Kidney (tissue), 14 donors: Measurements from ENCODE around the gene LIPA. TPM values are rescaled to one million over a fixed set of nuclear protein-coding genes. Genes with fewer than 3 reads are reported as not detected.
A peak's percentile ranks its signal among the peaks of the same experiment; 100 is the strongest.

ENCODE experiments used
- DNase-seq, 5 donors: peaks; one replicate each; pipeline ENCODE4 v3.0.0-alpha.2; 2013 to 2020
- FAIRE-seq: peaks from 2 replicates; lab custom pipeline; 2012; peaks lifted over from hg19 to GRCh38; lab: Jason Lieb, UNC
- H3K27ac ChIP-seq, 2 donors: one replicate each; pipeline ENCODE4 v1.7.0; 2013; ENCODE audit warnings: low read depth in 2 of 2, low read length in 2 of 2, inconsistent platforms in 1 of 2
- H3K27me3 ChIP-seq: one replicate; pipeline ENCODE4 v1.7.1; 2013; ENCODE audit warnings: low read length, inconsistent platforms; ENCODE audit not compliant: control insufficient read depth, insufficient read depth
- H3K36me3 ChIP-seq, 3 donors: one replicate each; pipeline versions ENCODE4 v1.7.0 to v1.7.1; 2013; ENCODE audit warnings: low read length in 3 of 3, control low read depth in 1 of 3, inconsistent platforms in 1 of 3; ENCODE audit not compliant: insufficient read depth in 3 of 3, control insufficient read depth in 2 of 3
- H3K4me1 ChIP-seq, 3 donors: one replicate each; pipeline versions ENCODE4 v1.7.0 to v1.7.1; 2013; ENCODE audit warnings: low read length in 3 of 3, inconsistent platforms in 1 of 3, low read depth in 1 of 3; ENCODE audit not compliant: control insufficient read depth in 2 of 3, insufficient read depth in 2 of 3
- H3K4me3 ChIP-seq, 3 donors: one replicate each; pipeline versions ENCODE4 v1.7.0 to v1.8.1; 2013; ENCODE audit warnings: low read length in 3 of 3, control low read depth in 1 of 3, inconsistent platforms in 1 of 3
- H3K9ac ChIP-seq, 3 donors: one replicate each; pipeline versions ENCODE4 v1.7.0 to v1.7.1; 2013; ENCODE audit warnings: low read length in 3 of 3, control low read depth in 1 of 3, inconsistent platforms in 1 of 3
- H3K9me3 ChIP-seq, 3 donors: one replicate each; pipeline versions ENCODE4 v1.7.0 to v1.7.1; 2013; ENCODE audit warnings: low read length in 3 of 3, control low read depth in 1 of 3, inconsistent platforms in 1 of 3; ENCODE audit not compliant: control insufficient read depth in 2 of 3, insufficient read depth in 1 of 3
- intact Hi-C: fragments of 100-400 bp; cut with DNase I; formaldehyde crosslinking; loops from one replicate; pipeline ENCODE4 v1.11.1; 2022
- polyA plus RNA-seq: library from polyadenylated mRNA; stranded (reverse); fragments of 350-450 nt; fragmentation: Illumina TruSeq; extraction: RNeasy Lipid Tissue Mini Kit (QIAGEN cat#74804); gene quantifications from one replicate; pipeline ENCODE4 v1.2.3, GENCODE V29; 2014; ENCODE audit warnings: low read depth, low replicate concordance; ENCODE audit not compliant: insufficient read depth
- total RNA-seq: library from RNA; stranded (reverse); fragmentation: NEBNext Ultra II Directional; extraction: Animal tissue kit (Norgen Biotek cat#: 25700); gene quantifications from one replicate; pipeline ENCODE4 v1.2.1, GENCODE V29; 2021
- TF ChIP-seq, protein P1 (sequence below): IDR thresholded peaks from 3 replicates; pipeline ENCODE4 v1.5.1; 2012; ENCODE audit warnings: mild to moderate bottlenecking, moderate library complexity, borderline replicate concordance; ENCODE audit not compliant: insufficient read depth; ENCODE audit errors: extremely low read depth
- donor health status: control.
- donor health status: control.
- donor health status: control.
- donor health status: control.
- donor health status: control.
- donor health status: DM: yes; HTN: yes; CAD: no.
- donor health status: Normal renal cell carcinoma (clear cell type).

The LIPA gene
- total and polyA plus RNA-seq, 2 donors from 2014 or later, result 43.8 to 84.5 TPM

DNA sequence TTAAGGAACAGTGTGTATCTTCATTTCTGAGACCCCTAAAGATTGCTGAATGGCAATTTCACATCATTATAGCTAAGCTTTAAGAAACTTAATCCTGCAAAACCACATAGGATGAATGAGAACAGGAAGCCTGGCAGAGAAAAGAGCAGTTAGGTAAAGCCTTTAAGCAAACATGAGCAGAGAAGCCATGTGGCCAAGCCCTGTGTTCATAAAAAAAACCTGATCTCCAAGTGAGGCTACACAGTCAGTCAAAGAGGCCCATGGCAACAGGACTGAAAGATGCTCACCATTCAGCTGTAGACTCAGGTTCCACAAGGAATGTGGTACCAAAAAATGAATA lies 9.3 kb downstream of the LIPA start:
- Histone ChIP-seq H3K27ac (no peak overlapping the region), H3K9me3 (no peaks in the 10 kb centered on the region), H3K4me3 (no peak overlapping the region), H3K36me3 (no peaks in the 10 kb centered on the region), H3K9ac (peak overlapping the region in 1 of 3 donors; percentile 1), H3K4me1 (peaks cover 0 to 8% (median 6%) of the 10 kb centered on the region in 3 donors), H3K27me3 (no peaks in the 10 kb centered on the region)
- DNase-seq (no peak), FAIRE-seq (no peak)
- TF ChIP-seq, protein P1, sequence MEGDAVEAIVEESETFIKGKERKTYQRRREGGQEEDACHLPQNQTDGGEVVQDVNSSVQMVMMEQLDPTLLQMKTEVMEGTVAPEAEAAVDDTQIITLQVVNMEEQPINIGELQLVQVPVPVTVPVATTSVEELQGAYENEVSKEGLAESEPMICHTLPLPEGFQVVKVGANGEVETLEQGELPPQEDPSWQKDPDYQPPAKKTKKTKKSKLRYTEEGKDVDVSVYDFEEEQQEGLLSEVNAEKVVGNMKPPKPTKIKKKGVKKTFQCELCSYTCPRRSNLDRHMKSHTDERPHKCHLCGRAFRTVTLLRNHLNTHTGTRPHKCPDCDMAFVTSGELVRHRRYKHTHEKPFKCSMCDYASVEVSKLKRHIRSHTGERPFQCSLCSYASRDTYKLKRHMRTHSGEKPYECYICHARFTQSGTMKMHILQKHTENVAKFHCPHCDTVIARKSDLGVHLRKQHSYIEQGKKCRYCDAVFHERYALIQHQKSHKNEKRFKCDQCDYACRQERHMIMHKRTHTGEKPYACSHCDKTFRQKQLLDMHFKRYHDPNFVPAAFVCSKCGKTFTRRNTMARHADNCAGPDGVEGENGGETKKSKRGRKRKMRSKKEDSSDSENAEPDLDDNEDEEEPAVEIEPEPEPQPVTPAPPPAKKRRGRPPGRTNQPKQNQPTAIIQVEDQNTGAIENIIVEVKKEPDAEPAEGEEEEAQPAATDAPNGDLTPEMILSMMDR, result no peak
- intact Hi-C loops, result no loop called here

DNA sequence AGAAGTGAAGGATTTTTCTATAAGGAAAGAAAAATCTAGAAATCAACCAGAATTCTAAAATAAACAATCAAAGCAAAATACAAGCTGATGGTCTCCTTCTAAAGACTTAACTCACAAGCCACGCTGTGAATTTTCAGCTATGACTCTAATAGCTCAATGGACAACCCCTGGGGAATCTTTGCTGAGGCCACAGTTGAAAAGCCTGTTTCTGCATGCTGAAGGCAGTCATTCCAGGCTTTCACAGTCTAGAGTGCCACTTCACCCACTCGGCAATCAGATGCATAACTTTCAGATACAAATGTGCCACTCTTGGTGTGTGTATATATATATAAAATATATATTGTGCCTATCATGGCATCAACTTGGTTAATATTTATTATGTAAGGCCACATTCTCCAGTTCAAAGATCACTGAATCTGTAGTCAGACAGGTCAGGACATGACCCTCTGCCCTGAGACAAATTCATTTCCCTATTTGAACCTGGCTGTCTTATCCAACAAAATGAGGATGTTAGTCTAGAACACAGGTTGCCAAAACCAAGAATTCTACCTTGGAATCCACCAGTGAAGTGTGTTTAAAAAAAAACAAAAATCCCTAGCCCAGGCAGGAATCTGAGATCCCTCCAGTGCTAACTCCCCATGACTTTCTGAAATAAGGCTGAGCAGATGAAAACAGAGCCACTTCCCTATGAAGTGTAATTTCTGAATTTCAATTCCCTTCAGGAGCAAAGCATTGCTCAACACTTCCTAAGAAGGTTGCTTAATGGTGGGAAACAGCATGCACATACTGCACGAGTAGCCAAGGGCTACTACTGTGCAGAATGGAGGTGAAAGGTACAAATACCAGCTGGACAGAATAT lies 9.9 kb downstream of the LIPA start:
- intact Hi-C loops, result no loop called here

DNA sequence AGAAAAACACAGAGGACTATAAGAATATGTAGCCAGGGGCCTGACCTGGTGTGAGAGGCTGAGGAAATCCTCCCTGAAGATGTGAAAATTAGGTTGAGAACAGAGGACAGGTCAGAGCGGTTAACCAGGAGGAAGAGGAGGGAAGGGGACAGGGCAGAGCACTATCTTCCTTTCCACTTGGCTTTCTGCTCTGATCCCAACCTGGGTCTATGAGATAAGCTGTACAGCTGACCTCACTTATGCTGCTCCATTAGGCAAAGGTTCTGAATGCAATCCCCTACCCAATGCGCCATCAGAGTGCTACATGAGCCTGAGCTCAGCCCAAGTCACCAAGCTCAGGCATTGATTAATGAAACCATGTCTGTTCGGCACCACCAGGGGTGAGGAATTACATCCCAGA lies 10.5 kb downstream of the LIPA start:
- Histone ChIP-seq H3K4me1 (peaks cover 0 to 8% (median 6%) of the 10 kb centered on the region in 3 donors), H3K9me3 (no peaks in the 10 kb centered on the region), H3K9ac (no peak overlapping the region), H3K4me3 (no peak overlapping the region), H3K27ac (peak overlapping the region in 1 of 2 donors; percentile 29), H3K27me3 (no peaks in the 10 kb centered on the region), H3K36me3 (no peaks in the 10 kb centered on the region)
- DNase-seq (no peak), FAIRE-seq (no peak)
- intact Hi-C loops, result no loop called here
- TF ChIP-seq, protein P1, result no peak

More for the DNA sequence above, 9.9 kb downstream of the LIPA start:
- H3K36me3 ChIP-seq, result no peaks in the 10 kb centered on the region
- H3K4me3 ChIP-seq, result no peak overlapping the region
- H3K27me3 ChIP-seq, result no peaks in the 10 kb centered on the region
- H3K9ac ChIP-seq, result peak overlapping the region in 1 of 3 donors; percentile 1
- no peak for DNase-seq
- H3K4me1 ChIP-seq, result peaks cover 0 to 8% (median 6%) of the 10 kb centered on the region in 3 donors
- H3K27ac ChIP-seq, result peak overlapping the region; percentile 29 to 36
- H3K9me3 ChIP-seq, result no peaks in the 10 kb centered on the region
- no peak for FAIRE-seq
- TF ChIP-seq, protein P1, result no peak
